ENCODE measurements around the gene PRKD2.

PRKD2 gene

GRCh38 chr19:46721269-46722003 lies 4.5 kb upstream of the PRKD2 start:
- DNase-seq (ENCODE audit: low read depth): no peak
- peak; percentile 29 for TF ChIP-seq CTCF (conservative IDR thresholded peaks at IDR 0.05; ENCODE audit: low read depth, low read length)
- H3K4me3 ChIP-seq (ENCODE audit: low read depth, low read length): no peak overlapping the region

GRCh38 chr19:46720503-46721239 lies 3.8 kb upstream of the PRKD2 start:
- TF ChIP-seq CTCF (conservative IDR thresholded peaks at IDR 0.05; ENCODE audit: low read depth, low read length): no peak

GRCh38 chr19:46719629-46720502 lies 3.0 kb upstream of the PRKD2 start:
- TF ChIP-seq CTCF (conservative IDR thresholded peaks at IDR 0.05; ENCODE audit: low read depth, low read length): no peak
- no peak for DNase-seq (ENCODE audit: low read depth)
- H3K4me3 ChIP-seq (ENCODE audit: low read depth, low read length): no peak overlapping the region

More at GRCh38 chr19:46720503-46721239, 3.8 kb upstream of the PRKD2 start:
- DNase-seq (ENCODE audit: low read depth): no peak
- no peak overlapping the region for H3K4me3 ChIP-seq (ENCODE audit: low read depth, low read length)

GRCh38 chr19:46718934-46719622 lies 2.2 kb upstream of the PRKD2 start:
- no peak overlapping the region for H3K4me3 ChIP-seq (ENCODE audit: low read depth, low read length)
- no peak for TF ChIP-seq CTCF (conservative IDR thresholded peaks at IDR 0.05; ENCODE audit: low read depth, low read length)
- no peak for DNase-seq (ENCODE audit: low read depth)

- TF ChIP-seq CTCF (conservative IDR thresholded peaks at IDR 0.05; ENCODE audit: low read depth, low read length): no peak
- peak; percentile 49 for DNase-seq (ENCODE audit: low read depth)
- H3K4me3 ChIP-seq (ENCODE audit: low read depth, low read length): no peak overlapping the region
Measured at GRCh38 chr19:46718157-46718933, 1.4 kb upstream of the PRKD2 start.

GRCh38 chr19:46717716-46718143 lies 816 bp upstream of the PRKD2 start:
- no peak for DNase-seq (ENCODE audit: low read depth)
- TF ChIP-seq CTCF (conservative IDR thresholded peaks at IDR 0.05; ENCODE audit: low read depth, low read length): no peak
- H3K4me3 ChIP-seq (ENCODE audit: low read depth, low read length): peak overlapping the region; percentile 81

Data from choroid plexus epithelial cell (primary cell).